H4 (cell line): ENCODE results near the gene XCR1. TPM values are rescaled to one million over a fixed set of nuclear protein-coding genes. Genes with fewer than 3 reads are reported as not detected.
"Not testable (repeated sequence)": the region's sequence is repeated elsewhere in the genome, so short reads cannot be mapped to it uniquely, and the experiment has no call there.

ENCODE experiments used
- DNase-seq: peaks from one replicate; pipeline ENCODE4 v3.0.0-alpha.2; 2015; ENCODE audit warnings: low spot score
- total RNA-seq: library from RNA; depleted of rRNA; stranded (reverse); fragments of >200 nt; shearing (Covaris generic); gene quantifications from 2 replicates; pipeline ENCODE4 v1.2.3, GENCODE V29; 2014

Gene XCR1
- total RNA-seq, 1 experiment from 2014 or later, result not detected

DNA sequence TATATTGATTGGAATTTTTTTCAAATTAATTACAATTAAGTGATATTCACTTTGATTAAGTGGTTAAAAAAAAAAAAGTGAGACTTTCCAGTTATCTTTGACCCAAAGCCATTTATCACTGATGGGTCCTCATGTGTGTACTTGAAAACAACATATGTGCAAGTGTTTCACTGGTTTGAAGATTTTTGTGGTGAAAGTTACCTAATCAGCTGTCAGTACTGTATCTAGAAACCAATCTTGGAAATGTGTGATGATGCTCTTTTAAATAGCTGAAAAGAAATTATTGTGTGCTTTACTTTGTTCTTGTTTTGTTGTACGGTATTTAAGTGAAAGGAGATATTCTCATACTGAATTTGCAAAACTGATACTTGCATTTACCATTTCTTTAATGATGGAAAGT is 11.6 kb upstream of the XCR1 start:
- DNase-seq, result no peak

DNA sequence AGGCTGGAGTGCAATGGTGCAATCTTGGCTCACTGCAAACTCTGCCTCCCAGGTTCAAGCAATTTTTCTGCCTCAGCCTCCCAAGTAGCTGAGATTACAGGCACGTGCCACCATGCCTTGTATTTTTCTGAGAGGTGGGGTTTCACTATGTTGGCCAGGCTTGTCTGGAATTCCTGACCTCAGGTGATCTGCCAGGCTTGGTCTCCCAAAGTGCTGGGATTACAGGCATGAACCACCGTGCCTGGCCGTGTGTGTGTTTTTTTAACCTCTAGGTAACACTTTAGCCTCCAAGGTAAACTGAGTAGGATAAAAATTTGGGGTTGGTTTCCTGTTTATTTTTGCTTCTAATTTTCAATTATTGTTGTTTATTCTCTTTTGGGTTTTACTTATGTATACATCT is 10.8 kb upstream of the XCR1 start:
- not testable (repeated sequence) for DNase-seq

DNA sequence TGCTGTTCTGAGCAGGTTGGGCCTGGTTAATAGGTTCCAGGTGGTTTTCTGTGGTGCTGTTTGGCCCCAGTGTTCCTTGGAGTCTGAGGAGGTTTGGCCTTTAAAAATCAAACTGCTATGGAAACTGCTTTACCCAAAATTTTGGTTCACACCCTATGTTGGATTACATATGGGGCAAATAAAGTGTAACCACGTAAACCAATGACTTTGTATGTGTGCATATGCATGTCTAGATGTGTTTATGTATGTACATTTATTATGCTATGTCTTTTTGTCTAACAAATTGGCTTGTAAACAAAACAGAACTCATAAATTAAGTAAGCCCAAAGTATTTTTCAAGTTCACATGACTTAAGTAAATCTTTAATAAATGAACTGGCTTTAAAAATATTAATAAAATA is 8.9 kb upstream of the XCR1 start:
- DNase-seq, result no peak

- no peak for DNase-seq
Observed at GRCh38 chr3:46031747-46032146, 4.5 kb upstream of the XCR1 start.

DNA sequence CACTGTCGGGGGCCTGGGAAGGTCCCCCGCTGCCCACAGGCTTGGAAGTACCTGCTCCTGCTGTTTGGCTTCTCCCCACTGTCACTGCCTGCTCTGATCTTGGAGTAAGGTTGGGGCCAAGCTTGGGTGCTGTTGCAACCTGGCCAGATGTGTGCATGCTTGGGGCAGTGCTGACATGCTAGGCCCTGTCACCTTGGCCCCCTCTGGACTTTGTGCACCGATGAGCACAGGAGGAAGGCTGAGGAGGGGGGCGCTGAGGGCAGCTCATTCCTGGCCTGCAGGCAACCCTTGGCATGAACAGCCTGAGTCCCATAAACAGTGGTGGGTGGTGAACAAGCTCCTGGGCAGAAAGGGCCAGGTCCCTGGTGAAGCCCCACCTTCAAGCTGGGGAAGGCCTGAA is 4.0 kb upstream of the XCR1 start:
- no peak for DNase-seq

DNA sequence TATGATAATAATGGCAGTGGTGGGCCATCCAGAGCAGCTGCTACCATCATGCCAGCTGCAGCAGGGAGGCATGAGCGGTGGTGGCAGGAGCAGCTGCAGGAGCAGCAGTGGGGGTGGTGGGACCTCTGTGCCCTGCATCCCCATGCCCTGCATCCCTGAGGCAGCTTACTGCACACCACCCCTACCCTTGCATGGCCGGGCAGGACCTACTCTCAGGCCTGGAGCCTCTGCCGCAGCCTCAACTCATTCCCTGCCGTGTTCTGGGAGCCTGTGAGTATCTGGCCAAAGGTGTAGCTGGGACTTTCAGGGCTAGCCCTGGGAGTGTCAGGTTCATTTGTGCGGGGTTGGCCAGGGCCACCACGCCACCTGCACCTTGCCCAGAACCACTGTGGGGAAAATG is 3.3 kb upstream of the XCR1 start:
- DNase-seq, result no peak

DNA sequence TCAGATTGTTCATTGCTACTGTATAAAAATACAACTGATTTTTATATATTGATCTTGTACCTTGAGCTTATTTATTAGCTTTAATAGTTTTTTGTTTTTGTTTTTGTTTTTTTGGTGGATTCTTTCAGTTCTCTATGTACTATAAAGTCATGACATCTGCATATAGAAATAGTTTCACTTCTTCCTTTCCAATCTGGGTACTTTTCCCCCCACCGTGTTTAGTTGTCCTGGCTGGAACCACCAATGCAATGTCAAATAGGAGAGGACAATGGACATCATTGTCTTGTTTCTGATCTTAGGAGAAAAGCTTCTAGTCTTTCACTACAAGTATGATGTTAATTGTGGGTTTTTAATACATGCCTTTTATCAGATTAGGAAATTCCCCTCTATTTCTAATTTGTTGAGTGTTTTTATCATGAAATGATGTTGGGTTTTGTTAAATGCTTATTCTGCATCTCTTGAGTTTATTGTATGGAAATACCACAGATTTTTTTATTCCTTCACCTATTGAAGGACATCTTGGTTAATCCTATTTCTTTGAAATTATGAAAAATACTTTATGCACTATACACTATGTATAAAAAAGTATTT is 2.8 kb upstream of the XCR1 start:
- no peak for DNase-seq

- DNase-seq, result no peak
Observed at GRCh38 chr3:46027736-46028397, 584 bp upstream of the XCR1 start.

DNA sequence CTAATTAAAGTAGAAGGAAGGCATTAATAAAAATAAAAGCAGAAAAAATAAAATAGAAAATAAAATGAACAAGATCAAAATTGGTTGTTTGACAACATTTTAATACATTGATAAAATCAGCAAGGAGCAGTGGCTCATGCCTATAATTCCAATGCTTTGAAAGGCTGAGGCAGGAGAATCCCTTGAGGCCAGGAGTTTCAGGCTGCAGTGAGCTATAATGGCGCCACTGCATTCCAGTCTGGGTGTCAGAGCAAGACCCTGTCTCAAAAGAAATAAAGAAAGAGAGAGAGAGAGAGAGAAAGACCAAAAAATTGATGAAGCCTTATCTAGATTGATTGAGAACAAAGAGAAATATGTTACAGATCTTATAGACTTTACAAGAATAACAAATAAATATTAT is 2.1 kb downstream of the XCR1 start:
- DNase-seq, result no peak

GRCh38 chr3:46024131-46024530 is 3.2 kb downstream of the XCR1 start:
- DNase-seq, result no peak

GRCh38 chr3:46022909-46023785 is 4.1 kb downstream of the XCR1 start:
- no peak for DNase-seq

GRCh38 chr3:46021516-46021915 is 5.8 kb downstream of the XCR1 start:
- DNase-seq, result no peak

DNA sequence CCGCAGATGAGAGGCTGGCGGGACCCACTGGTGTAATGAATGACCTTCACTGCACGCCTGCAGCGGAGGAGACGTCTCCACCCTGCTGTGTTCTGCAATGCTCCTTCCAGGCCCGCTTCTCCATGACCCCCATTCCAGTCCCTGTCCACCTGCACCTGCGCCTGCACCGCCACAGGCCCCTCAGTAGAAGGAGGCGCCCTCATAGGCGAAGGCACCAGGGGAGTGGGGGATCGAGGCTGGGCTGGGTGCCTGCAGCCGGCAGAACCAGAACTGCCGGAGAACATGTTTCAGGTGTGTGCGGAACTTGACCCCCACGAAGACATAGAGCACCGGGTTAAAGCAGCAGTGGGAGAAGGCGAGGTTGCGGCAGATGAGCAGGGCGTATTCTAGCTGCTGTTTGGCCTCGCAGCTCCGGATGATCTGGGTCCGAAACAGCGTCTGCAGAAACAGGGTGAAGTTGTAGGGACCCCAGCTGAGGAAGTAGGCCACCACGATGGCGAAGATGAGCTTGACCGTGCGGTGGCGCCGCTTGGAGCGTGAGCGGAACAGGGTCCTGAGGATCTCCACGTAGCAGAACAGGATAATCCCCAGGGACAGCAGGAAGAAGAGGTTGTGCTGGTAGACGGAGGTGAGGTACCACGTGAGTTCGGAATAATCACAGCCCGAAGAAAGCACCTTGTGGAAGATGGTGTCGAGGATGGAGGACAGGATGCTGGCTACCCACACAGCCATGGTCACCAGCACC is 6.3 kb downstream of the XCR1 start:
- no peak for DNase-seq

- DNase-seq, result no peak
Observed at GRCh38 chr3:46019707-46020106, 7.6 kb downstream of the XCR1 start.

- DNase-seq, result no peak
Observed at GRCh38 chr3:46017720-46018119, 9.6 kb downstream of the XCR1 start.

DNA sequence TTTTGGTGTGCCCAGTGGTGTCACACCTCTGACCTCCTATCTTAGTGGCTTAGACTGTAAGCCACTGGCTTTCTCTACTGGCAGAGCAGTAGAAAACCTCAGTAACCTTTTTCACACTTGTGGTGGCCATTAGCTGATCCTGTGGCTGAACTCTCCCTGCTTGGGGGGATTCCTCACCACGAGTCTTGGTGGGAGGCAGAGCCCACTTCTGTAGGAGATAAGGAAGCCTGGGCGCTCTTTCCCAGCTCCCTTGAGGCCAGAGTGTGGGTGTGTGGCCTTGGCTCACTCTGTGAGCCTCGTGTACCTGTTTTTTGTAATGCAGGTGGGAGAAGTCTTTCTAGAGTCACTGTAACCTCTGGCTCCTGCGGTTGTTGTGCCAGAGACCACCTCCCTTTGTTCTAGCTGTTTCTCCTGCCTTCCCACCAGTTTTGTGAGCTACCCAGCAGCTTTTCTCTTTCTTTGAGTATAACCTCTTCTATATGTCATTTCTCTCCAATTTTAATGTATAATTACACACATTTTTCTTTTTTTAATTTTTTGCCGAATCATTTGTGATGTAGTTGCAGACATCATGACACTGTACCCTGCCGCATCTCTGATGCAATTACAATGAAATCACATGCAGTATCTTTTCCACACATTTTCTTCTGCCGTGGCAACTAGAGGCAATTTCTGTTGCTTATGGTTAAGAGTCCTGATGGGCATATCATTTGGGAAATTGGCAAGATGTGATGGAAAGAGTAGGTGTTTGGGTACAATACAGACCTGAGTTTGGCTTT is 13.8 kb downstream of the XCR1 start:
- no peak for DNase-seq

GRCh38 chr3:46012246-46012645 is 15.0 kb downstream of the XCR1 start:
- no peak for DNase-seq

- DNase-seq, result no peak
Observed at GRCh38 chr3:46010519-46011113, 16.7 kb downstream of the XCR1 start.

DNA sequence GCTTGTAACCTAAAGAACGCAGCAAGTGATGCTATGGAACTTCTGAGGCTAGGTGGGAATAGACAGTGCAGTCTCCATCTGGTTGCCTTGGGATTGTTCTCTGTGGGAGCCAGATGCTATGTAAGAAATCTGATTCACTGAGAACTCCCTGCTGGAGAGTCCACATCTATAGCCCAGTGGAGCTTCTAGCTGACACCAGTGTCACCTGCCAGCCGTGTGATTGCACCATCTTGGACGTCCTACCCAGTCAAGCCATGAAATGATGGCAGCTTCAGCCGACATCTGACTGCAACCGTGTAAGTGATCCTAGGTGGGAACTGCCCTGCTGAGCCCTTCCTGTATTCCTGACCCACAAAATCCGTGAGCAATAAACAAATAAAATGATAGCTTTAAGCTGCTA is 19.2 kb downstream of the XCR1 start:
- no peak for DNase-seq

- no peak for DNase-seq
Observed at GRCh38 chr3:46007280-46007679, 20.0 kb downstream of the XCR1 start.
